ENCODE results near the gene SIK3. TPM values are rescaled to one million over a fixed set of nuclear protein-coding genes. Genes with fewer than 3 reads are reported as not detected.
A peak's percentile ranks its signal among the peaks of the same experiment; 100 is the strongest.

SIK3 gene
- total RNA-seq, 2 experiments from 2014 or later: 44.7 to 45.8 TPM

DNA sequence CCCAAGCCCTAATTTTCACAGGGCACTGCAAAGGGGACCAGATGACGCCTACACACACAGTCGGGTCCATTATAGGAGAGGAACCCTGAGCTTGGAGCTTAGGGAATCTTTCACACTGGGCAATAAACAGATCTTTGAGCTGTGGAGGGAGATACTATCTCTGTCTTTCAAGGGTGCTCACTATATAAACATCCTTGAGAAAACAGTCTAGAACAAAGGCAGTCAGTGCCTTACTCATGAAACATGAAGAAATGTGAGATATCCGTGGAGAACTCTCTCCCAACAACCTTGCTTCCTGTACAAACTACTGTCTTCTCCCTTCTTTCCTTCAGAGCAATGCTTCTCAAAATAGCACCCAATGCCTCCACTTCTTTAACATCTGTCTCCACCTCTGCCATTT is 151.8 kb downstream of the SIK3 start:
- Mint-ChIP-seq H3K9me3 (peaks cover 2% of the 10 kb centered on the region), H3K27ac (no peak overlapping the region), H3K36me3 (peaks cover 27% of the 10 kb centered on the region), H3K4me1 (peaks cover 6% of the 10 kb centered on the region), H3K4me3 (no peak overlapping the region), H3K27me3 (no peaks in the 10 kb centered on the region)
- ATAC-seq (ENCODE audit: low read depth) (no peak), DNase-seq (no peak)
- POLR2A ChIA-PET: no interaction called here

DNA sequence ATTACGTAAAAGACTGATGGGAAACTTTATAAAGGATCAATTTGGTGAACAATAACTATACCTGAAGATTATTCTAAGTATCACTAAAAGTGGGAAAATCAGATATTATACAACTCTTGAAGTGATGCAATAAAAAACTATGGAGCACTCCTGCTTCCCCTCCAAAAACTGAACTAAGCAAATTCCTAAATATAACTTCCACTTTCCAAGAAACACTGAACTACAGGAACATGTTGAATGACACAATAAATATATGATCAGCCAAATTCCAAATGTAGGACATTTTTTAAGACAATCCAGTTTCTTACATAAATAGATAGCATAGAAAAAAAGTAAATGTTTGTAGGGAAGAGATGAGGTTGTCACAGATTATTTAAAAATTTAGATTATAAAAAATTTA is 158.7 kb downstream of the SIK3 start:
- no peak overlapping the region for H3K27ac Mint-ChIP-seq

DNA sequence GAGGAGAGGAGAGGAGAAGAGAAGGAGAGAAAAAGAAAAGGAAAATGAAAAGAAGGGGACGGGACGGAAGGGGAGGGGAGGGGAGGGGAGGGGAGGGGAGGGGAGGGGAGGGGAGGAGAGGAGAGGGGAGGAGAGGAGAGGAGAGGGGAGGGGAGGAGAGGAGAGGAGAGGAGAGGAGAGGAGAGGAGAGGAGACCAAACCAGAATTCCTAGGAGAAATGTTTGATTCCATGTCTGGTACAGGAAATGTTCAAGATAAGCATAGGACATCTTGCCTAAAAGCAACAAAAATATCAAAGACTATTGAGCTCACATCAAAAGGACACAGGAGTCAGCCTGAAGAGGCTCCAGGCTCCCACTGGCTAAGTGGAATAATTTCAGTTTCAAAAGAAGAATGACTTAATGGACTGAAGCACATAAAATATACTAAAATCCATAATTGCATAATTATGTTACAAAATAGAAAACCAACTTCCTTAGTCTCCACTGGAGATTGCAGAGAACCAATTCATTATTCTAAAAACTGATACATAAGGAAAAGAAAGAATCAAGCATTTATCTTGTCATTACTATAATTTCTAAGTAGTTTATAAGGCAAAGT is 159.7 kb downstream of the SIK3 start:
- Mint-ChIP-seq H3K36me3 (peaks cover 10% of the 10 kb centered on the region), H3K27ac (no peak overlapping the region), H3K27me3 (no peaks in the 10 kb centered on the region), H3K4me1 (no peaks in the 10 kb centered on the region), H3K9me3 (peaks cover 3% of the 10 kb centered on the region), H3K4me3 (no peak overlapping the region)
- ATAC-seq (ENCODE audit: low read depth): no peak
- POLR2A ChIA-PET: no interaction called here
- DNase-seq: no peak

More for the DNA sequence above, 158.7 kb downstream of the SIK3 start:
- DNase-seq: no peak
- POLR2A ChIA-PET: no interaction called here
- ATAC-seq (ENCODE audit: low read depth): no peak
- Mint-ChIP-seq H3K4me3 (no peak overlapping the region), H3K4me1 (no peaks in the 10 kb centered on the region), H3K36me3 (peaks cover 7% of the 10 kb centered on the region), H3K27me3 (no peaks in the 10 kb centered on the region), H3K9me3 (no peaks in the 10 kb centered on the region)

DNA sequence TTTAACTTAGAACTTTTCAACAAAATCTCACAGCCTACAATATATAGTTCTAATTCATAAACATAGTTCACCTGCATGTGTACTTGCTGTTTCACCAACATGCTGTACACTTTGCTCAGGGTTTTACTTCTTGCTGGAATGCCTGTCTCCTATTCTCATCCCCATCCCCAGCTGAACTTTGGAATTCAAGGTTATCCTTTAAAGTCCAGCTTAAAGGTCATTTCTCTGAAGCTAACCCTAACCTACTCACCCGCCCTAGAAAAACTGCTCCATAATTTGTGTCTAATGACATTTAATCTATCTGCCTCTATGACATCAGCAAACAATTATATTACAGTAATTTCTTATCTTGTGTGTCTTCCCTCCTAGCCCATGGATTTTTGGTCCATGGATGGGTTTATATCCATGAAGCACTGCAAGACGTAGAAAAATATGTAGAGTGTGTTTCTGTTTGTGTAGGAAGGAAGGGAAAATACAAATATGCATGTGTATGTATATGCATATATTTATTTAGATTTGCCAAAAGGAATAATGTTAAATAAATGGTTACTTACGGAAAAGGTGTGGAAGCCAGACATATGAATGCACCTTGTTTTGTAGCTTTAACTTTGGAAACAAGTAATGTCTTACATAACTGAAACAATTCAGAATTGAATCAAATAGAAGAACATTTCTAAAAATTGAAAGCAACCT is 161.3 kb downstream of the SIK3 start:
- POLR2A ChIA-PET: interaction anchor here (0.8 kb wide), 1 partner anchor 160 kb away, joined by 3 read pairs; no protein-coding TSS in a partner anchor
- Mint-ChIP-seq H3K36me3 (peaks cover 8% of the 10 kb centered on the region), H3K27ac (no peak overlapping the region), H3K4me1 (peaks cover 4% of the 10 kb centered on the region), H3K9me3 (peaks cover 3% of the 10 kb centered on the region), H3K27me3 (no peaks in the 10 kb centered on the region), H3K4me3 (no peak overlapping the region)
- ATAC-seq (ENCODE audit: low read depth) (no peak), DNase-seq (no peak)

DNA sequence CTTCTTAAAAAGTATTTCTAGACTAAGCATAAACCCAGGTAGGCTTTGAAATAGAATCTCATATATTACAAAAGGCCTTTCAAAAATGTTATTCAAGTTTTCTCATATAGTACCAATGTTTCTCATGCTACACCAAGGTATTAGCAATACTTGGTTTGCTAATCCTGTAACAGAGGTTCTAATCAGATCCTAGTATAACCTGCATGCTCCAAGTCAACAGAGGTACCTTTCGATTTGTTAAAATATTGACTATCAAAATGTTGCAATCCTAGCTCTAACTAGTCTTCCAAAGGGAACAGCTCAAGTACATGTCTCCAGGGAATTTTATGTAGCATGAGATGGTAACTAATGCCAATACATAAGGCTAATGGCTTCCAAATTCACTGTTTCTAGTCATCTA is 162.7 kb downstream of the SIK3 start:
- no peaks in the 10 kb centered on the region for H3K27me3 Mint-ChIP-seq
- POLR2A ChIA-PET: no interaction called here
- peaks cover 3% of the 10 kb centered on the region for H3K9me3 Mint-ChIP-seq
- no peak overlapping the region for H3K4me3 Mint-ChIP-seq
- H3K4me1 Mint-ChIP-seq: peaks cover 18% of the 10 kb centered on the region
- DNase-seq (no peak), ATAC-seq (ENCODE audit: low read depth) (no peak)
- H3K27ac Mint-ChIP-seq: no peak overlapping the region
- peaks cover 8% of the 10 kb centered on the region for H3K36me3 Mint-ChIP-seq

DNA sequence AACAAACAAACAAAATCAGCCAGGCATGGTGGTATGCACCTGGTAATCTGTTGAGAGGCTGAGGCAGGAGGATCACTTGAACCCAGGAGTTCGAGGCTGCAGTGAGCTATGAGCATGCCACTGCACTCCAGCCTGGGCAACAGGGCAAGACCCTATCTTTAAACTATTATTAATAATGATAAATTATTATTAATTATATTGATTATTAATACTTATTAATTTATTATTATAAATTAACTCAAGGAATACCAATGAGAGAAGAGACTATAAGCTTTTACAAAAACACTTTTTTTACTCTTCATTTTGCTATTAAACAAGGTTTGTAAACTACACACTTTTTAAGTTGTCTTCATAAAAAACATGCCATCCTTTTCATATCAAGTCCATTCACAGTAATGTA is 163.1 kb downstream of the SIK3 start:
- POLR2A ChIA-PET: no interaction called here
- Mint-ChIP-seq H3K4me1 (peaks cover 20% of the 10 kb centered on the region), H3K27me3 (no peaks in the 10 kb centered on the region), H3K4me3 (no peak overlapping the region), H3K9me3 (peaks cover 3% of the 10 kb centered on the region), H3K27ac (no peak overlapping the region), H3K36me3 (peaks cover 8% of the 10 kb centered on the region)
- DNase-seq: no peak
- no peak for ATAC-seq (ENCODE audit: low read depth)

DNA sequence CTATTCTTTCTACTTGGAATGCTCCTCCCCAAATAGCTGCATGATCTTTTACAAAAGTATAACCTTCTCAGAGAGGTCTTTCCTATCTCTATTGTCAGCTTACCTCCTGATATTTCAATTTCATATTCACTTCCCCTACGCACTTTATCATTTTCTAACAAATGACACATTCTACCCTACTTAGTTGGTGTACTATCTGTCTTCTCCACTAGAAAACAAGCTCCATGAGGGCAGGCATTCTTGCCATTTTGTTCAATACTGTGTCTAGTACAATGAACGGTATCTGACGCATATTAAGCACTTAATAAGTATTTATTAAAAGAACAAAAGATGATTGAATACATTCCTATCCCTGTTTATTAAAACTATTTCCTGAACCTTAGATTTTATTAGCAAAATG is 164.3 kb downstream of the SIK3 start:
- DNase-seq (no peak), ATAC-seq (ENCODE audit: low read depth) (no peak)
- H3K4me3 Mint-ChIP-seq: no peak overlapping the region
- no peak overlapping the region for H3K27ac Mint-ChIP-seq
- H3K27me3 Mint-ChIP-seq: no peaks in the 10 kb centered on the region
- H3K4me1 Mint-ChIP-seq: peaks cover 30% of the 10 kb centered on the region
- POLR2A ChIA-PET: interaction anchor here (0.6 kb wide), 1 partner anchor 177 kb away, joined by 3 read pairs; no protein-coding TSS in a partner anchor
- H3K36me3 Mint-ChIP-seq: peaks cover 8% of the 10 kb centered on the region
- H3K9me3 Mint-ChIP-seq: peaks cover 3% of the 10 kb centered on the region

DNA sequence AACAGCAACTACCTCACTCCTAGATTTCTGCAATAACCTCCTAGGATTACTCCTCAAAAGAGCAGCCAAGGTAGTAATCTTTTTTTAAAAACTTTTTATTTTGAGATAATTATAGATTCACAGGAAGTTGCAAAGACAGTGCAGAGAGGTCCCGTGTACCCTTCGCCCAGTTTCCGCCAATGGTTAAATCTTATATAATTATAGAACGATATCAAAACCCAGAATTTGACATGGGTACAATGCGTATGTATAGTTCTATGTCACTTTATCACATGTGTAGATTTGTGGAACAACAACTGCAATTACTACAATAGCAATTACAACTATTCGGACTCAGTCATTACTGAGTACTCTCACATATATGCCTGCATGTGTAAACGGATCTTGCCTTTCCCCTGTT is 166.0 kb downstream of the SIK3 start:
- Mint-ChIP-seq H3K4me1 (peaks cover 47% of the 10 kb centered on the region), H3K4me3 (peak overlapping the region; percentile 82), H3K36me3 (peaks cover 9% of the 10 kb centered on the region), H3K27me3 (no peaks in the 10 kb centered on the region), H3K9me3 (peaks cover 3% of the 10 kb centered on the region), H3K27ac (peak overlapping the region; percentile 83)
- POLR2A ChIA-PET: no interaction called here
- ATAC-seq (ENCODE audit: low read depth) (no peak), DNase-seq (no peak)

DNA sequence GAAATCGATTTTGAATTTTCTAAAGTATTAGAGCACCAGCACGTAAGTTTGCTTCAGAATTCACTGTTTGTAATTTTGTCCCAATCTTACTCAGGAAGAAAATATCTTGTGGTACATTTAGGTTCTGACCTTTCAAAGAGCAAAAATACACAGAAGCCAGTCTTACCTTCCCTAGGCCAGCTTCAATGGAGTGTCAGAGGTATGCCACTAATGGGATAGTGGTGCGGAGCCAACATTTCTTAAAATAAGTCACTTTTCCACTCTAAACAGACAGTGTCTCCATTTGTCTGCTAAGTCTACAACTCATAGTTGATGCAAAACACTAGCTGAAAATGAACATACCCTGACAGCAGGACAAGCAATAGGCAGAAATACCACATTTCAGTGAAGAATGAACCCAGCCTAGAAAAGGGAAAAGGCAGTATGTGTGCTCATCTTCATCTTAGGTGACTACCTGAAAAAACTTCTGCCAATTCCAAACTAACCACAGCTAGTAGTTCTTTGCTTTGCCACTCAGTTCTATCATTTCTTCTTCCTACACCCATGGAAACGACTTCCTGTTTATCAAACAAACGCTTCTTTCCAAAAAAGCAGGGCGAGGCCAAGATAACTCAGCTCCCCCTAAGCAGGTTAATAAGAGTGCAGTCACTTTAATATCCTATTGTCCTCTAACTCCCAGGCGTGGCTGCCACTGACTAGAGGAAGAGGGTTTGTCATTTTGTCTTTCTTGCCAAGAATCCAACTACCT is 166.8 kb downstream of the SIK3 start:
- POLR2A ChIA-PET: interaction anchor here (0.6 to 0.8 kb wide), 2 partner anchors 32 to 212 kb away, joined by 3 to 4 read pairs; partner anchors contain the start of gene PAFAH1B2
- Mint-ChIP-seq H3K4me3 (peak overlapping the region; percentile 82), H3K9me3 (peaks cover 3% of the 10 kb centered on the region), H3K4me1 (peaks cover 49% of the 10 kb centered on the region), H3K27me3 (no peaks in the 10 kb centered on the region), H3K27ac (peak overlapping the region; percentile 83), H3K36me3 (peaks cover 13% of the 10 kb centered on the region)
- no peak for DNase-seq
- peak; percentile 46 for ATAC-seq (ENCODE audit: low read depth)

DNA sequence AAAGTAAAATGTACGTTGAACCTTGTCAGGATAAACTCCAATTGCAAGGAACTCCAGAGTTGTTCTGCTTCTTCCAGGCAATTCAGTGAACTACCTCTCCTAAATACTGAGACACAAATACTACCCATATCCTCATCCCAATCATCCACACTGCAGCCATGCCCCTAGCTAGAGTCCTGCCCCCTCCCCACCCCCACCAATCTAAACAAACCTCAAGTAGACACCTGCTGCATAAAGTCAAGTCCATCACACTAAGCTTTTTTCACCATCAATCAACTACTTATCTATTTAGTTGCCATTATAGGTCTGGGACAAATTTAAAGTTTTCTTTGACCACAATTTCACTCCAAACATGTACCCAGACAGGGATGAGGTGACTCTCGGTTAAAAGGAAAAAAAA is 167.6 kb downstream of the SIK3 start:
- peak overlapping the region; percentile 82 for H3K4me3 Mint-ChIP-seq
- H3K36me3 Mint-ChIP-seq: peaks cover 15% of the 10 kb centered on the region
- H3K9me3 Mint-ChIP-seq: peaks cover 3% of the 10 kb centered on the region
- POLR2A ChIA-PET: interaction anchor here (0.6 to 2.4 kb wide), 7 partner anchors 33 to 299 kb away, joined by 3 to 15 read pairs (median 4); partner anchors contain the start of gene SIK3
- no peak for ATAC-seq (ENCODE audit: low read depth)
- DNase-seq: no peak
- no peaks in the 10 kb centered on the region for H3K27me3 Mint-ChIP-seq
- peak overlapping the region; percentile 83 for H3K27ac Mint-ChIP-seq
- peaks cover 52% of the 10 kb centered on the region for H3K4me1 Mint-ChIP-seq

DNA sequence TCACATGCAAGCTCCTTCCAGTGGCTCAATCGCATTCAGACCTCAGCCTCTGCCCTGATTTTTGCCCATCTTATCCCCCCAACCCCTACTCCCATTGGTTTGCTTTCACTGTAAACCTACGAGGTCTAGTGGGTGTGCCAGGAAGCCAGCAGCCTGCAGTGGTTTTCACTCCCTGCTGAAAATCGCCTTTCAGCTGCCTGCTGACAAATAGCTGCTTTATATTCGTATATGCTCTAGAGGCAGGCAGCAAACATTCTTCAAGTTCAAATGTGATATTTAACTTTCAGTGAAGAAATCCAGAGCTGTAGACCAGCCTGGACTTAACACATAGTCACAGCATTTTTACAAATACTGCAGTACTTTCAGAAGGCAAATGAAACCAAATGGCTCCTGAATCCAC is 168.1 kb downstream of the SIK3 start:
- H3K9me3 Mint-ChIP-seq: peaks cover 3% of the 10 kb centered on the region
- H3K4me3 Mint-ChIP-seq: peak overlapping the region; percentile 82
- H3K36me3 Mint-ChIP-seq: peaks cover 15% of the 10 kb centered on the region
- peak; percentile 39 for DNase-seq
- no peaks in the 10 kb centered on the region for H3K27me3 Mint-ChIP-seq
- H3K4me1 Mint-ChIP-seq: peaks cover 54% of the 10 kb centered on the region
- POLR2A ChIA-PET: interaction anchor here (0.7 to 2.4 kb wide), 9 partner anchors 41 to 299 kb away, joined by 3 to 15 read pairs (median 4); partner anchors contain the start of genes SIK3 and ZPR1
- ATAC-seq (ENCODE audit: low read depth): peak; percentile 57
- H3K27ac Mint-ChIP-seq: peak overlapping the region; percentile 83

DNA sequence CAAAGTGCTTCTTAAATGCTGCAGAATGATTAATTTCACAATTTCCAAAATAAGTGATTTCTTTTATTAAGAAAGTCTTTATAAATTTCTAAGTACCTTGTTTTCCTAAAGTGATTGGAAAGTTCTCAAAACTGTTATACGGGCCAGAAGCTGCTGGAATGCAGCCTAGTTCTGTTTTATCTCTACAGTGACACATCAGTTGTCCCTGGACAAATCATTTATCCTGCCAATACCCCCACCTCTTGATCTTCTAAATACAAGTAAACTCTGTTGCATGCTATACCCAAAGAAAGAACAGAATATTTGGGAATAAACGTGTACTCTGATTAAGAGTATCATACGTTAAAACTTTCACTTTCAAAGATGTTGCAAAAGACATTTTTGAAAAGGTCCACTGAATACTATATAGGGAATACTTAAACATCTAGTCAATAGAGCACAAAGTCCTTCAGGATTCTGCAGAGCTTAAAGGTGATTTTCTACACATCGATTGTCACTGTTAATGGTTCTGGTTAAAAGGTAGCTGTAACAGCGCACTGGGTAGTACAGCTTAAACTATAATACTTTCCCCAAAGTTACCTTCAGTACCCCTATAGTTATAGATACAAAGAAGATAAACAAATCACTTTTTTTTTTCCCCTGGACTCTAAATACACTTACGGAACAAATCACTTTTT is 168.7 kb downstream of the SIK3 start:
- Mint-ChIP-seq H3K27ac (peak overlapping the region; percentile 83), H3K27me3 (no peaks in the 10 kb centered on the region), H3K4me3 (peak overlapping the region; percentile 82), H3K9me3 (peaks cover 3% of the 10 kb centered on the region), H3K36me3 (peaks cover 19% of the 10 kb centered on the region), H3K4me1 (peaks cover 60% of the 10 kb centered on the region)
- POLR2A ChIA-PET: interaction anchor here (0.7 to 2.4 kb wide), 9 partner anchors 41 to 300 kb away, joined by 3 to 15 read pairs (median 4); partner anchors contain the start of genes SIK3 and ZPR1
- no peak for ATAC-seq (ENCODE audit: low read depth)
- no peak for DNase-seq

DNA sequence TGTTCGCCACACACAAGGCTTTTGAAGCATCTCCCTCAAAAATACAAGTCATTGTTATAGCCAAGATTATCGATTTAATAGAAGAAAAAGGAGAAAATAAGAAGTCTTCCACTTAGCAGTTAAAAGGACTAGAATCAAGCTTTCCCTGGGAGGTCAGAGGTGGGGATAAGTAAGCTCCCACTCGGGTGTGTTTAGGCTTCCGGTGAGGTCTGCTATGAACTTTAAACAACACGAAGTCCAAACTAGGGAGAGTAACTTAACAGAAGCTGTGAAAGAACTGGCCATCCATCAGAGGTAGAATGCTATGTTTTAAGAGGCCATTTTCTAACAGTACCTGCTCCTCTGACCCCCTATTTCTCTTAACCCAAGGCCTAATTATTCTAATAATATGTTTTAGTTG is 169.4 kb downstream of the SIK3 start:
- DNase-seq (no peak), ATAC-seq (ENCODE audit: low read depth) (no peak)
- H3K9me3 Mint-ChIP-seq: peaks cover 1% of the 10 kb centered on the region
- POLR2A ChIA-PET: interaction anchor here (1.8 to 2.4 kb wide), 2 partner anchors 40 to 169 kb away, joined by 7 to 15 read pairs; partner anchors contain the start of gene SIK3
- H3K27me3 Mint-ChIP-seq: no peaks in the 10 kb centered on the region
- H3K27ac Mint-ChIP-seq: peak overlapping the region; percentile 72
- peaks cover 62% of the 10 kb centered on the region for H3K4me1 Mint-ChIP-seq
- H3K4me3 Mint-ChIP-seq: peak overlapping the region; percentile 82
- H3K36me3 Mint-ChIP-seq: peaks cover 19% of the 10 kb centered on the region
